ENCODE measurements around the gene BTNL3.
"Not testable (repeated sequence)": the region's sequence is repeated elsewhere in the genome, so short reads cannot be mapped to it uniquely, and the experiment has no call there.

The BTNL3 gene, protein sequence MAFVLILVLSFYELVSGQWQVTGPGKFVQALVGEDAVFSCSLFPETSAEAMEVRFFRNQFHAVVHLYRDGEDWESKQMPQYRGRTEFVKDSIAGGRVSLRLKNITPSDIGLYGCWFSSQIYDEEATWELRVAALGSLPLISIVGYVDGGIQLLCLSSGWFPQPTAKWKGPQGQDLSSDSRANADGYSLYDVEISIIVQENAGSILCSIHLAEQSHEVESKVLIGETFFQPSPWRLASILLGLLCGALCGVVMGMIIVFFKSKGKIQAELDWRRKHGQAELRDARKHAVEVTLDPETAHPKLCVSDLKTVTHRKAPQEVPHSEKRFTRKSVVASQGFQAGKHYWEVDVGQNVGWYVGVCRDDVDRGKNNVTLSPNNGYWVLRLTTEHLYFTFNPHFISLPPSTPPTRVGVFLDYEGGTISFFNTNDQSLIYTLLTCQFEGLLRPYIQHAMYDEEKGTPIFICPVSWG

DNA sequence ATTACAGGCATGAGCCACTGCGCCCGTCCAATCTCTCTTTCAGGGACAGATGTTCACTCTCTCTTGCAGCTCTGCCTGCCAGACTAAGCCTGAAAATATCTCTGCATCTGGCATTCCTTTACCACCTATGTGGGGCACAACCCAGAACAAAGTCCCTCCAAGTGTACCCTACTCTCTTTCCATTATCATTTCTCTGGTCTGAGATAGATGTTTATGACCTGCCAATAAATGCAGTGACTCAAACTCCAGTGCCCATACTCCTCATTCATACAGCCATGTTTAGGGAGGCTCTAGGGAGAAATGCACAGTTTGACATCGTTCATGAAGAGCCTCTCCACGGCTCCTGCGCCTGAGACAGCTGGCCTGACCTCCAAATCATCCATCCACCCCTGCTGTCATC lies at the start of gene BTNL3:
Gene BTNL3, plus strand, starts transcription at position 255 of the 400 bp plus-strand sequence. CDS start 183 bp downstream, outside the sequence.
- no peak for DNase-seq (ENCODE audit: low read depth)

DNA sequence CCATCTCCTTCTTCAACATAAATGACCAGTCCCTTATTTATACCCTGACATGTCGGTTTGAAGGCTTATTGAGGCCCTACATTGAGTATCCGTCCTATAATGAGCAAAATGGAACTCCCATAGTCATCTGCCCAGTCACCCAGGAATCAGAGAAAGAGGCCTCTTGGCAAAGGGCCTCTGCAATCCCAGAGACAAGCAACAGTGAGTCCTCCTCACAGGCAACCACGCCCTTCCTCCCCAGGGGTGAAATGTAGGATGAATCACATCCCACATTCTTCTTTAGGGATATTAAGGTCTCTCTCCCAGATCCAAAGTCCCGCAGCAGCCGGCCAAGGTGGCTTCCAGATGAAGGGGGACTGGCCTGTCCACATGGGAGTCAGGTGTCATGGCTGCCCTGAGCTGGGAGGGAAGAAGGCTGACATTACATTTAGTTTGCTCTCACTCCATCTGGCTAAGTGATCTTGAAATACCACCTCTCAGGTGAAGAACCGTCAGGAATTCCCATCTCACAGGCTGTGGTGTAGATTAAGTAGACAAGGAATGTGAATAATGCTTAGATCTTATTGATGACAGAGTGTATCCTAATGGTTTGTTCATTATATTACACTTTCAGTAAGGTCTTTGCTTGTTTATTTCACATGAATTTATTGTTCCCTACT lies 38.2 kb upstream of the BTNL3 start:
- DNase-seq (ENCODE audit: low read depth) = no peak

DNA sequence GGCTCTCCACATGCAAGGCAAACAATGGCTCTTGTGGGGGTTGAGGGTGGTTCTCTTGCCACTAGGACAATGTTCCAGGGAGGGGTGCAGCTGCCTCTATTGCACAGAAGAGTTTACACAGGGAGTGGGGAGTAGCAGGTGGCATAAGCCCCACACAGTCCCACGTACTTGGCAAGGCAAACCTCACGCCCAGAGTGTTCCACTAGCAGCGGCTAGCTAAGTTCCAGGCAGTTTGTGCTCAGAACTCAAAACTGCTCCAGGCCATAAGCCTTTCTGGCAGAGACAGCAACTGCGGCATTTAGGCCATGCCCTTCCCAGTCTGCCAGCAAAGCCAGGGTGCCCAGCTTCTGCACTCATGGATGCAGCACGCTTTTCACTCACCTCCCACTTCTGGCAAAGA lies 29.0 kb upstream of the BTNL3 start:
- no peak for DNase-seq (ENCODE audit: low read depth)

DNA sequence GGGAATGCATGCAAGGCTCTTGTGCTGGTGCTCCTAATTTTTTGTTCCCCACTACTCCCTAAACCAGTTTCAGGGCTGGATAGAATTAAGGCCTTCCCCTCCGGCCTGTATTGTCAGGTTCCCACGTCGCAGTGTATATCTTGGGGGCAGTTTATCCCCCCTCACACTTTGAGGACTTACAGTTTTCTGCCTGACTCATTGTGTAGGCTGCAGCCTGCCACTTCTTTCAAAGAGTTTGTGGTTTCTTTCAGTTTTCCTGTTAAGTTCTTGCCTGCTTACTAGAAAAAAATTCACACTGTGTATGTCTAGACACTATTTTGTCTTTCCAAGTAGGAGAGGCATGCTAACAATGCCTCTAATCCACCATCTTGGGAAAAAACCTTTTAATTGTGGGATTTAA lies 28.4 kb upstream of the BTNL3 start:
- DNase-seq (ENCODE audit: low read depth) = no peak

DNA sequence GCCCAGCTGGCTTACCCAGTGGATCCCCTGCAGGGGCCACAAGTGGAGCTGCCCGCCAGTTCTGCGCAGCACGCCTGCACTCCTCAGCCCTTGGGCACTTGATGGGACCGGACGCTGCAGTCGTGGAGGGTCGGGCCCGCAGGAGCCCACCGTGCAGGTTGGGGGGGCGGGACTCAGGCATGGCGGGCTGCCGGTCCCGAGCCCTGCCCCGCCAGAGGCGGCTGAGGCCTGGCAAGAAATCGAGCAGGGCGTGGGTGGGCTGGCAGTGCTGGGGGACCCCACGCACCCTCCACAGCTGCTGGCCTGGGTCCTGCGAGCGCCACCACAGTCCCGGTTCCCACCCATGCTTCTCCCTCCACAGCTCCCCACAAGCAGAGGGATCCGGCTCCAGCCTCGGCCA lies 19.2 kb upstream of the BTNL3 start:
- DNase-seq (ENCODE audit: low read depth) = no peak

DNA sequence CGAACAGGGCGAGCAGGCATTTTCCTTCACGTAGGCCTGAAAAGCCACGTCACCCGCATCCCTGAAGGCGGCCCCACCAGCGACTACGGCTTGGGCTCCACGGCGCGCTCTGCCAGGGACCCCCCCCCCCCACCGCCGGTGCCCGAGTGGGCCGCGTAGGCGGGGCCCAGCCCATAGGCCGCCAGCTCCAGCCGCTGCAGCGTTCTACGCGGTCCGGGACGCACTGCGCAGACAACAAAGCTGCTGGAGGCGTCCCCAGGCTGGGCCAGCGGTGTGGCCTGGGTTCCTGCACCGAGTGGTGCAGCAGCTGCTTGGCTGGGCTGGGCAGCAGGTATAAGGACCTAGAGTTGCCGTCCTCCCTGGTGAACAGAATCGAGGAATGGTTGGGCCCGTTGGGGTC lies 18.3 kb upstream of the BTNL3 start:
- DNase-seq (ENCODE audit: low read depth) = no peak

DNA sequence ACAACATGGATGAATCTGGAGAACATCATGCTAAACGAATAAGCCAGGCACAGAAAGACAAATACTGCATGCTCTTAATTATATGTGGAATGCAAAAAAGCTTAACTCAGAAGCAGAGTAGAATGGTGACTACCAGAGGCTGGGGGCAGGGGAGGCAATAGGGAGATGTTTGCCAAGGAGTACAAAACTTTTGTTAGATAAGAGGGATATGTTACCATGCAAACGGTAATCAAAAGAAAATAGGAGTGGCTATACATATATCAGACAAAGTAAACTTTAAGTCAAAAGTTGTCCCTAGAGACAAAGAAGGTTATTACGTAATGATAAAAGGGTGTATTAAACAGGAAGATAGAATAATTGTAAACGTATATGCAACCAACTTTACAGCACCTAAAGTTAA lies 17.8 kb upstream of the BTNL3 start:
- DNase-seq (ENCODE audit: low read depth) = no peak

DNA sequence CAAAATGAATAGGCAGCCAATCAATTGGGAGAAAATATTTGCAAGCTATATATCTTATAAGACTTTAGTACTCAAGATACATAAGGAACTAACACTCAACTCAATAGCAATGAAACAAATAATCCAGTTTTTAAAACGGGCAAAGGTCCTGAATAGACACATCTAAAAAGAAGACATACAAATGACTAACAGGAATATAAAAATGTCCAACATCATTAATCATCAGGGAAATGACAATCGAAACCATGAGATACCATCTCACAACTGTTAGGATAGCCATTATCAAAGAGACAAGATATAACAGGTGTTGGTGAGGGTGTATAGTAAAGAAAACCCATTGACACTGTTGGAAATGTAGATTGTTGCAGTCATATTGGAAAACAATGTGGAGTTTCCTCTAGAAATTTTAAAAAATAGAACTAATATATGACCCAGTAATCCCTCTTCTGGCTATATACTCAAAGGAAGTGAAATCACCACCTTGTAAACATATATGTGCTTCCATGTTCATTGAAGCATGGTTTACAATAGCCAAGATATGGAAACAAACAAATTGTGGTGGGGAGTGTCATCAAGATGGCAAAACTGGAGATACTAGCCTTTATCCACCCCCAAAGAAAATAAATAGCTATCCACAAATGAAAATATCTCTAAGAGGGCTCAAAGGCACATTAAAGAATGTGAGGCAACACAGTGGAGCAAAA lies 13.9 kb upstream of the BTNL3 start:
- no peak for DNase-seq (ENCODE audit: low read depth)

DNA sequence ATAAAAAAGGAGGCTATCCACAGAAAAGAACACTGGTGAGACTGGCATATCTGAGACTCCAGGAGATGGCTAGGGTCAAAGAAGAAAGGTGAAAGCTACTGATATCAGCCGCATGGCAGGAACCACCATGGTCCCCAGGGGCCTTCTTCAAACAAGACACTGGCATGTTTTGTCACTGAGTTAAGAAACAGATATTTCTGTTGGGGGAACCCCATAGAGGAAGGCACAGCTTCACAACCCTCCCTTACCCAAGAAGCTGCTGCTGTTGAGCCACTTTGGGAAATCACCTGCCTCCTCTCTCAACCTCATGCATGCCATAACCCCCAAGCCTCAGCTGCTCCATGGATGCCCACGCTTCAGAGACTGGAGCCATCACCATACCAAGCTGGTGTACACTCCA lies 13.3 kb upstream of the BTNL3 start:
- no peak for DNase-seq (ENCODE audit: low read depth)

DNA sequence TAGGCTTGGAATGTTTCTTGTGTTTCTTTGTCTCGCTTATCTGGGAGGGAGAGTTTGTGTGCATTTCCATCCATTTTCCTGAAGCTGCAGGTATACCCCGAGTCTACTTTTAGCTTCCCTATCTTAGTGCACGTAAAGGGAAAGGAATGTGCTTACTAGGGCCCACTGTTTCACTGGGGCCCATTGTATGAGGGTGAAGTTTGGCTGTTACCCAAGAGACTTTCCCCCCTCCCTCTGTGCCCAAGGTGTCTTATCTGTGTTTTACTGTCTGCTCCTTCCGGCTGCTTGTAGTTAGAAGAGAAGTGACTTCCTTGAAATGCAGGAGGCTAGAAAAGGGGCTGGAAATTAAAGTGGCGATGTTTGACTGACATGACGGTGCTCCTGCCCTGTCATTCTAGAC lies 12.1 kb upstream of the BTNL3 start:
- DNase-seq (ENCODE audit: low read depth) = no peak

DNA sequence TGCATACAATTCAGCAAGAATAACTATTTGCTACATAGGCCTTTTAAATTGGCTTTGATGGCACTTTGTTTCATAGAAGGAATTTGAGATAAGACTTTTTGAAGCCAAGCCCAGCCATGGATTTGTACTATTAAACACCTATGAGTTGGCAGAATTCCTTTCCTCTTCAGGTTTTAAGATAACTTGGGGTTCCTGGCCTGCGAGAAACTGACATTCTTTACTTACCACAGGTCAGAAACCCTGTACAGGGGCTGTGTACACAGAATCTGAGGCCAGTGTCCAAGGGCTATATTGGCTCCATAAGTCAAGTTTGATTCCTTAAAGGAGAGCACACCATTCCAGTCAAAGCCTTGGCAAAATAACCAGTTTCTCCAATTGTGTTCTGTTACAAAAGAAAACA lies 10.8 kb upstream of the BTNL3 start:
- DNase-seq (ENCODE audit: low read depth) = no peak

DNA sequence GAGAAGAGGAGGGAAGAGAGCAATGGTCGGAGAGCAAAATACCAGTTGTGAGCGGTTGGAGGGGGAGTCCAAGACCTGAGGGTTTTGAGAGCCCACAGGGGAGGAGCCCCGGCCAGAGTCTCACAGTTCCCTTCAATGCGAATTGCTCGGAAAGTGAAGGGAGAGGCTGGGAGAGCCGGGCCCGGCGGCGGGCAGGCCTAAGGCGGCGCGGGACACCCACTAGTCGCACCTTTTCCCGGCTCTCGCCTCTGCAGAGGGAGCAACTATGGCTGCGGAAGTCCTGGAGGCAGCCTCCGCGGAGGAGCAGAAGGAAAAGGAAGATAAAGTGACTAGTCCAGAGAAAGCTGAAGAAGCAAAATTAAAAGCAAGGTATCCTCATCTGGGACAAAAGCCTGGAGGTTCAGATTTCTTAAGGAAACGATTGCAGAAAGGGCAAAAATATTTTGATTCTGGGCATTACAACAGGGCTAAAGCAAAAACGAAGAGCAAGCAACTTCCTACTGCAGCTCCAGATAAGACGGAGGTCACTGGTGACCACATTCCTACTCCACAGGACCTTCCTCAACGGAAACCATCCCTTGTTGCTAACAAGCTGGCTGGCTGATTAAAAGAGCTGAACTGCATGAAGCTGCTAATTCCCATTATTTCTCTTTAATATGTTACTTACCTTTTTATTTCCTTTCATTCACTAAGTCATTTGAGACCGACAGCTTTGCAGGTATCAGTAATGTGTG lies 6.5 kb upstream of the BTNL3 start:
- DNase-seq (ENCODE audit: low read depth) = no peak

DNA sequence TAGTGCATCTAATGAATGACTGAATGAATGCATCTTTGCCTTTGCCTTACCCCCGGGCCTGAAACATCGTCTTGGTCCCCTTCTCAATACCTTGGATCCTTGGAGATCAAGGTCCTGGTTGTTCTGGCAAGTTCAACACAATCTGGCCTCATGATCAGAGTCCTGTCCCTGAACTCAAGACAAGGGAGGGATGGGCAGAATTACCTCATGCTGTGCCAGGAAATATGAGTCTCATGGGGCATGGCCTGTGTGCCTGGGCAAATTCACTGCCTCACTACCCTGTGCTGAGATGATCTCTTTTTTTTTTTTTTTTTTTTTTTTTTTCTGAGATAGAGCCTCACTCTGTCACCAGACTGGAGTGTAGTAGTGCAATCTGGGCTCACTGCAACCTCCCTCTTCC lies 630 bp upstream of the BTNL3 start:
- DNase-seq (ENCODE audit: low read depth) = no peak

DNA sequence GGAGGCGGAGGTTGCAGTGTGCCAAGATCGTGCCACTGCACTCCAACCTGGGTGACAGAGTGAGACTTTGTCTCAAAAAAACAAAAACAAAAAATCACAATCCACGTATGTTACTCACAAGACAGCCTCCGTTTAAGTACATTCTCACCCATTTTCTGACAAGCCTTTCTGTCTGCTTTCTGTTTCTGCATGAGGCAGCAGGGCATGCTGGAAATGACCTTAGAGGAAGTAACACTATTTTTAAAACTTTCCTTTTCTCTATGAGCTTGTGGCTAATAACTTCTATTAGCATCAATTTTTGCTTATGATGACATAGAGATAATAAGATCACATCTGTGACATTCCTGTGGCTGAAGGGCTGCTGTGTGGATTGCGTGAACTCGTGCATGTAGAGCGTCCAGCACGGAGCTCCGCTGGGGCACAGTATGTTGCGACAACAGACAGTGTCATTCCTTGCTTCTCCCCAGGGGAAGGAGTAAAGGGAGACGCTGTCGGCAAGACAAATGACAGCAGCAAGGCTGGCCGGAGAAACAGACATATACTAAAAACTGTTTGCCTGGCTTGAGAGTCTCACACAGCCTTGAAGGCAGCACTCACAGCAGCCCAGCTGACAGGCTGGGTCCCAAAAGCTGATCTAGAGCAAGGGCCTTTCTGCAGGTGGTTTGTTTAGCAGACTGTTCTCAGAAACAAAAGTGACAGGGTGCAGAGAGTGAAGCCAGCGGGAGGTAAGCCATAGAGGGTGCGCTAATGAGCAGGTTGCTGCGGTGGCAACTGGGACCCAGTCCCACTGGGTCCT lies 1.6 kb downstream of the BTNL3 start:
- no peak for DNase-seq (ENCODE audit: low read depth)

DNA sequence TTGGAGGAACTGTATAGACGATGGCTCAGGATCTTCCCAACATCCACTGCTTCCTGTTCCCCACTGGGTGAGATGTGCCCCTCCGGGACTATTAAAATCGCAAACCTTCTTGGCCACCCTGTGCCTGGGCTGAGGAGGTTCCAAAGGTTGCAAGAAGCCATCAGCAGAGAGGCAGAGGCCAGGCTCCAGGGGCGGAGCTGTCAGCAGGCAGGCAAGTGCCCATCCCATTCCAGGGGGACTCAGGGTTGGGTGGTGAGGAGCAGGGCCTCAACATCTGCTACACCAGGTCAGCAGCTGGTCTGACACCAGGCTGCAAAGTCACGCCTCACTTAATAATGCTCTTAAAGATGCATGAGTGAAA lies 2.2 kb downstream of the BTNL3 start:
- DNase-seq (ENCODE audit: low read depth) = no peak

DNA sequence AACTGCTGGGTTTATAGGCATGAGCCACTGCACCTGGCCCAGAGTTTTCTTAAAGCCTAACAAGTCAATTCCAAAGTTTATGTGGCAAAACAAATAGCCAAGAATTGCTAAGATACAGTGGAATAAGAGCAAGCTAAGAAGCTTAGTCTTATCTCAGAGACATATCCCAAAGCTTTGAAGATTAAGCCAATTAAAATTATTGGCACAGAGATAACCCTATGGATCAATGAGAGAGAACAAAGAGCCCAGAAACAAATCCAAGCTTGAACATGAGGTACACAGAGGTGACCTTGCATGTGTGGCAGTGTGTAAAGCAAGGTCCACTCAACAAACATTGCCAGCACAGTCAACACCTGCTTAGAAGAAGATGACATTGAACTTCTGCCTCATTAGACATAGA lies 13.3 kb downstream of the BTNL3 start:
- no peak for DNase-seq (ENCODE audit: low read depth)

DNA sequence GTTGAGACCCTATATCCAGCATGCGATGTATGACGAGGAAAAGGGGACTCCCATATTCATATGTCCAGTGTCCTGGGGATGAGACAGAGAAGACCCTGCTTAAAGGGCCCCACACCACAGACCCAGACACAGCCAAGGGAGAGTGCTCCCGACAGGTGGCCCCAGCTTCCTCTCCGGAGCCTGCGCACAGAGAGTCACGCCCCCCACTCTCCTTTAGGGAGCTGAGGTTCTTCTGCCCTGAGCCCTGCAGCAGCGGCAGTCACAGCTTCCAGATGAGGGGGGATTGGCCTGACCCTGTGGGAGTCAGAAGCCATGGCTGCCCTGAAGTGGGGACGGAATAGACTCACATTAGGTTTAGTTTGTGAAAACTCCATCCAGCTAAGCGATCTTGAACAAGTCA lies 17.1 kb downstream of the BTNL3 start:
- no peak for DNase-seq (ENCODE audit: low read depth)

DNA sequence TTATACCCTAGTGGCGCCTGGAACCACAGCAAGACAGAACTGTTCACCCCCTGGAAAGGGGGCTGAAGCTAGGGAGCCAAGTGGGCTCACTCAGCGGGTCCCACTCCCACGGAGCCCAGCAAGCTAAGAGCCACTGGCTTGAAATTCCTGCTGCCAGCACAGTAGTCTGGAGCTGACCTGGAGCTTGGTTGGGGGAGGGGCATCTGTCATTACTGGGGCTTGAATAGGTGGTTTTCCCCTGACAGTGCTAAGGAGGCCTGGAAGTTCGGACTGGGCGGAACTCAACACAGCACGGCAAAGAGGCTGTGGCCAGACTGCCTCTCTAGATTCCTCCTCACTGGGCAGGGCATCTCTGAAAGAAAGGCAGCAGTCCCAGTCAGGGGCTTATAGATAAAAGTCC lies 19.5 kb downstream of the BTNL3 start:
- DNase-seq (ENCODE audit: low read depth) = no peak

DNA sequence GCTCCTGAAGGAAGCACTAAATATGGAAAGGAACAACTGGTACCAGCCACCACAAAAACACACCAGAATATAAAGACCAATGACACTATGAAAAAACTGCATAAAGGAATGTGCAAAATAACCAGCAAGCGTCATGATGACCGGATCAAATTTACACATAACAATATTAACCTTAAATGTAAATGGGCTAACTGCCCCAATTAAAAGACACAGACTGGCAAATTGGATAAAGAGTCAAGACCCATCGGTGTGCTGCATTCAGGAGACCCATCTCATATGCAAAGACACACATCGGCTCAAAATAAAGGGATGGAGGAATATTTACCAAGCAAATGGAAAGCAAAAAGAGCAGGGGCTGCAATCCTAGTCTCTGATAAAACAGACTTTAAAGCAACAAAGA lies 21.4 kb downstream of the BTNL3 start:
- DNase-seq (ENCODE audit: low read depth) = not testable (repeated sequence)

DNA sequence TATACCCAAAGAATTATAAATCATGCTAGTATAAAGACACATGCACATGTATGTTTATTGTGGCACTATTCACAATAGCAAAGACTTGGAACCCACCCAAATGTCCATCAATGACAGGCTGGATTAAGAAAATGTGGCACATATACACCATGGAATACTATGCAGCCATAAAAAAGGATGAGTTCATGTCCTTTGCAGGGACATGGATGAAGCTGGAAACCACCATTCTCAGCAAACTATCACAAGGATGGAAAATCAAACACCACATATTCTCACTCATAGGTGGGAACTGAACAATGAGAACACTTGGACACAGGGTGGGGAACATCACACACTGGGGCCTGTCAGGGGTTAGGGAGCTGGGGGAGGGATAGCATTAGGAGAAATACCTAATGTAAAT lies 26.0 kb downstream of the BTNL3 start:
- DNase-seq (ENCODE audit: low read depth) = not testable (repeated sequence)

DNA sequence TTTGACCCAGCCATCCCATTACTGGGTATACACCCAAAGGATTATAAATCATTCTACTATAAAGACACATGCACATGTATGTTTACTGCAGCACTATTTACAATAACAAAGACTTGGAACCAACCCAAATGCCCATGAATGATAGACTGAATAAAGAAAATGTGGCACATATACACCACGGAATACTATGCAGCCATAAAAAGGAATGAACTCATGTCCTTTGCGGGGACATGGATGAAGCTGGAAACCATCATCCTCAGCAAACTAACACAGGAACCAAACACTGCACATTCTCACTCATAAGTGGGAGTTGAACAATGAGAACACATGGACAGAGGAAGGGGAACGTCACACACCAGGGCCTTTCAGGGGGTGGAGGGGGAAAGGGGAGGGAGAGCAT lies 28.8 kb downstream of the BTNL3 start:
- DNase-seq (ENCODE audit: low read depth) = not testable (repeated sequence)

DNA sequence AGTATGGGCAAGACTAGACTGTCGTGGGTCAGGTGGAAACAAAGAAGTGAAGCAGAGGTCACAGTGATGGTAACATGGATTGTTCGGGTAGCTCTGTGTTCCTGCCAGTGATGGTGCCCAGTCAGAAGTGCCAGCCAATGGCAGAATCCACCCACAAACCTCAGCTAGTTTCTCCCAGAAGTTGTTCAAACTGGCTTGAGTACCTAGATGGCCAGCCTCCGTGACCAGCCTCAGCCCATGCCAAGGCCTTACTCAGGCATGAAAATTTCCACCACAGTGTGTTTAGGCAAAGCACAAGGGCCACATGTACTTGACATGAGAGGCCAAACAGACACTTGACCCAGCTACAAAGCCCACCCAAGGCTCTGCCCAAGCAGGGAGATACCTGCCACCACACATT lies 32.0 kb downstream of the BTNL3 start:
- no peak for DNase-seq (ENCODE audit: low read depth)
